K562 (cell line): ENCODE data around the gene COL13A1. TPM values are rescaled to one million over a fixed set of nuclear protein-coding genes. Genes with fewer than 3 reads are reported as not detected.

ENCODE experiments used
- ATAC-seq: fragments of 200-7000 bp; cut with Tn5 transposase; 3 replicates; pipeline ENCODE4 v1.9.1; 2020; ENCODE audit warnings: moderate library complexity
- BruUV-seq: library from RNA; stranded (reverse); fragments of 400-500 nt; replicated peaks from 2 replicates; lab custom pipeline; 2021; lab: Mats Ljungman, UMichigan
- CTCF ChIA-PET: fragments of 300-600 bp; formaldehyde crosslinking; extraction: SDS; loops from one replicate; lab custom pipeline; 2021; ENCODE audit warnings: low intra/inter-chr PET ratio; lab: Yijun Ruan, JAX
- POLR2A ChIA-PET: fragments of 300-600, 350-650 bp; sonication (Branson Sonifier 250); formaldehyde crosslinking; extraction: SDS; loops from one replicate; lab custom pipeline; 2021; ENCODE audit warnings: antibody characterized with exemption, inconsistent platforms; lab: Yijun Ruan, JAX
- DNase-seq, 4 experiments: peaks; one replicate each; pipeline versions ENCODE4 v3.0.0 to v3.0.0-alpha.2; 2011 to 2018; ENCODE audit warnings: low spot score in 3 of 4, mixed read lengths in 3 of 4; ENCODE audit errors: extremely low read depth in 1 of 4
- FAIRE-seq: peaks from 2 replicates; lab custom pipeline; 2011; peaks lifted over from hg19 to GRCh38; lab: Jason Lieb, UNC
- H2AFZ ChIP-seq: 2 replicates; pipeline ENCODE4 v1.6.0; 2011; ENCODE audit warnings: low read depth, low read length, control low read depth, inconsistent platforms
- H3K27ac ChIP-seq: fragments of 200-600 bp; 3 replicates; pipeline ENCODE4 v1.8.0; 2011; ENCODE audit warnings: low read depth, mild to moderate bottlenecking, control low read depth, inconsistent platforms, low read length, moderate library complexity, mixed read lengths; ENCODE audit errors: extremely low read depth
- H3K27me3 ChIP-seq, 2 experiments: fragments of 300-600 bp in 1 of 2; 2 replicates in 1 of 2; 3 replicates in 1 of 2; pipeline versions ENCODE4 v1.6.0 to v1.8.0; 2011; ENCODE audit warnings: inconsistent platforms in 2 of 2, low read length in 2 of 2, mild to moderate bottlenecking in 1 of 2, mixed read lengths in 1 of 2, moderate library complexity in 1 of 2; ENCODE audit not compliant: control insufficient read depth in 2 of 2, insufficient read depth in 2 of 2
- H3K36me3 ChIP-seq: fragments of 300-600 bp; 3 replicates; pipeline ENCODE4 v1.8.0; 2011; ENCODE audit warnings: mild to moderate bottlenecking, low read length, inconsistent platforms; ENCODE audit not compliant: control insufficient read depth, insufficient read depth
- H3K4me1 ChIP-seq, 2 experiments: fragments of 200-600 bp in 1 of 2; replicated peaks in 1 of 2; 2 replicates in 1 of 2; 3 replicates in 1 of 2; pipeline versions ENCODE4 v1.5.1 to v1.8.0; 2011; ENCODE audit warnings: inconsistent platforms in 2 of 2, low read length in 2 of 2, mild to moderate bottlenecking in 1 of 2, mixed read lengths in 1 of 2, moderate library complexity in 1 of 2; ENCODE audit not compliant: control insufficient read depth in 2 of 2, insufficient read depth in 2 of 2
- H3K4me2 ChIP-seq: 2 replicates; pipeline ENCODE4 v1.6.1; 2011; ENCODE audit warnings: low read length, control low read depth, inconsistent platforms, mixed read lengths; ENCODE audit not compliant: insufficient read depth
- H3K4me3 ChIP-seq: fragments of 200-600 bp; sonication (generic), shearing (Covaris generic); 2 replicates; pipeline ENCODE4 v1.5.1; 2016; ENCODE audit warnings: control low read depth, inconsistent platforms
- H3K79me2 ChIP-seq: fragments of 200-600 bp; 3 replicates; pipeline ENCODE4 v1.8.0; 2011; ENCODE audit warnings: low read length, inconsistent platforms; ENCODE audit not compliant: control insufficient read depth, insufficient read depth
- H3K9ac ChIP-seq, 2 experiments: 2 replicates each; pipeline versions ENCODE4 v1.6.0 to v1.6.1; 2011; ENCODE audit warnings: low read depth in 2 of 2, low read length in 2 of 2, control low read depth in 1 of 2, inconsistent platforms in 1 of 2, mild to moderate bottlenecking in 1 of 2, mixed read lengths in 1 of 2; ENCODE audit not compliant: insufficient read depth in 1 of 2
- H3K9me1 ChIP-seq: one replicate; pipeline ENCODE4 v1.6.0; 2011; ENCODE audit warnings: inconsistent platforms, mild to moderate bottlenecking, low read length, moderate library complexity; ENCODE audit not compliant: control insufficient read depth, insufficient read depth
- H3K9me3 ChIP-seq: replicated peaks from 2 replicates; pipeline ENCODE4 v1.5.1; 2011; ENCODE audit warnings: low read depth, low read length, inconsistent platforms; ENCODE audit not compliant: control insufficient read depth, insufficient read depth
- H4K20me1 ChIP-seq: replicated peaks from 2 replicates; pipeline ENCODE4 v1.6.1; 2011; ENCODE audit warnings: low read length, inconsistent platforms, mixed read lengths; ENCODE audit not compliant: control insufficient read depth, insufficient read depth
- ARHGAP35 ChIP-seq: fragments of 450-650 bp; IDR thresholded peaks from 2 replicates; pipeline ENCODE4 v1.6.1; 2018; ENCODE audit not compliant: partially characterized antibody
- PCBP1 ChIP-seq: fragments of 200-400 bp; formaldehyde crosslinking; IDR thresholded peaks from 2 replicates; pipeline ENCODE4 v1.6.1; 2018; ENCODE audit warnings: mild to moderate bottlenecking, low read depth, low read length; ENCODE audit not compliant: poor library complexity, severe bottlenecking
- SIRT6 ChIP-seq: IDR thresholded peaks from one replicate; pipeline ENCODE4 v1.6.1; 2012; ENCODE audit warnings: low read depth, mild to moderate bottlenecking, control low read depth, inconsistent platforms, low read length, moderate library complexity
- STAT5B ChIP-seq: fragments of 250-450 bp; sonication (Bioruptor Pico); IDR thresholded peaks from 2 replicates; pipeline ENCODE4 v1.8.0; 2021; ENCODE audit warnings: mild to moderate bottlenecking, inconsistent platforms
- ZNF24 ChIP-seq: fragments of 450-650 bp; IDR thresholded peaks from 2 replicates; pipeline ENCODE4 v1.6.1; 2016
- ZNF830 ChIP-seq: fragments of 250-450 bp; sonication (Bioruptor Pico); IDR thresholded peaks from 2 replicates; pipeline ENCODE4 v1.5.0; 2021; ENCODE audit warnings: mild to moderate bottlenecking
- WGBS: fragments of 100-300 bp; shearing (Covaris generic); methylation state at CpG from one replicate; pipeline ENCODE4 v1.1.6; 2016; ENCODE audit warnings: low coverage, mixed read lengths; ENCODE audit not compliant: insufficient coverage; ENCODE audit errors: missing lambda C conversion rate; 5-methylcytosine and 5-hydroxymethylcytosine counted together
- in situ Hi-C: fragments of 300-500 bp; cut with MboI; formaldehyde crosslinking; loops from 4 replicates; pipeline ENCODE4 v1.15.0; 2018; ENCODE audit warnings: inconsistent platforms, mixed read lengths
- intact Hi-C: fragments of 100-400 bp; cut with micrococcal nuclease; formaldehyde crosslinking; loops from 2 replicates; pipeline ENCODE4 v1.14.2; 2022
- polyA plus RNA-seq, 8 experiments: library from polyadenylated mRNA; depleted of rRNA in 4 of 8; stranded (reverse) in 5 of 8; unstranded in 3 of 8; fragments of >200 nt; fragmentation: Nextera tagmentation in 2 of 8; fragmentation: Illumina TruSeq in 1 of 8; extraction: Ambion mirVana in 2 of 8; extraction: Trizol in 1 of 8; gene quantifications; 2 replicates each; pipeline versions ENCODE4 v1.2.1 to v1.2.3, GENCODE V29; 2011 to 2014; ENCODE audit warnings: inconsistent platforms in 1 of 8, missing spikeins in 1 of 8
- total RNA-seq, 7 experiments: library from RNA; depleted of rRNA in 6 of 7; stranded (reverse); fragments of >200 nt in 6 of 7; fragmentation: Illumina TruSeq in 2 of 7; extraction: Trizol in 2 of 7; gene quantifications; 2 replicates each; pipeline versions ENCODE4 v1.2.1 to v1.2.3, GENCODE V29; 2011 to 2021; ENCODE audit warnings: low replicate concordance in 1 of 7
- TF ChIP-seq, protein P1 (sequence below), 2 experiments: fragments of 450-650 bp in 1 of 2; sonication (generic) in 1 of 2; formaldehyde crosslinking in 1 of 2; IDR thresholded peaks in 1 of 2; conservative IDR thresholded peaks in 1 of 2; 2 replicates each; pipeline versions ENCODE4 v1.6.1 to v1.8.1; 2016 to 2023; ENCODE audit warnings: mild to moderate bottlenecking in 2 of 2, moderate library complexity in 2 of 2, inconsistent platforms in 1 of 2, missing genetic modification reagents in 1 of 2
- TF ChIP-seq, protein P2 (sequence below): fragments of 150-350 bp; IDR thresholded peaks from 2 replicates; pipeline ENCODE4 v1.6.1; 2014; ENCODE audit warnings: low read depth, mild to moderate bottlenecking, low read length, borderline replicate concordance
- TF ChIP-seq, protein P3 (sequence below): fragments of 450-650 bp; IDR thresholded peaks from one replicate; pipeline ENCODE4 v1.6.1; 2018; ENCODE audit warnings: mild to moderate bottlenecking, moderate library complexity; ENCODE audit not compliant: partially characterized antibody
- TF ChIP-seq, protein P4 (sequence below): sonication (generic); formaldehyde crosslinking; IDR thresholded peaks from 2 replicates; pipeline ENCODE4 v1.8.0; 2022; ENCODE audit warnings: missing genetic modification reagents, mild to moderate bottlenecking, borderline replicate concordance

COL13A1 gene
- total and polyA plus RNA-seq, 9 of the 15 experiments (the other 6 are each of a cell fraction or from before 2014, with no cell fraction given), result not detected

DNA sequence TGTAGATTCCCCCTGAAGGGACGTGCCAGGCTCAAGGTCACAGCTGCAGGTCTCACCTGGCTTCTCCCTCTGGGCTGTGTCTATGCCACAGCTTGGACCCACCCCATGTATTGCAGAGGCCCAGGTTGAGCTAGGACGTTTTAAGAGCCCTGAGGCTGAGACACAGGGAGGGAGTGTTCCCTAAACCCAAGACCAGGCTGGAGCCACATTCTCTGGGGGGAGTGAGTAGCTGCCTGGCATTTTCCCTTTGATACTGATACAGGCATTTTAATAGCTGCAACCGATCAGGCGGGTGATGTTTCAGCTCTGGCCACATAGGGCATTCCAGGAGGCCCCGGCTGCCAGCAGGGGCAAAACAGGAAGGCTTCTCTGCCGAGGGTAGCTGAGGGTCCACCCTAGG lies 13.4 kb downstream of the COL13A1 start:
- TF ChIP-seq, protein P1, sequence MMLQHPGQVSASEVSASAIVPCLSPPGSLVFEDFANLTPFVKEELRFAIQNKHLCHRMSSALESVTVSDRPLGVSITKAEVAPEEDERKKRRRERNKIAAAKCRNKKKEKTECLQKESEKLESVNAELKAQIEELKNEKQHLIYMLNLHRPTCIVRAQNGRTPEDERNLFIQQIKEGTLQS (IDR thresholded peaks at IDR 0.05), result no peak
- TF ChIP-seq, protein P1 (CRISPR knock-in tag; conservative IDR thresholded peaks at IDR 0.05), result no peak
- TF ChIP-seq PCBP1 (no peak), ZNF830 (CRISPR knock-in tag) (no peak), STAT5B (no peak), ZNF24 (no peak), ARHGAP35 (no peak), SIRT6 (no peak)
- TF ChIP-seq, protein P2, sequence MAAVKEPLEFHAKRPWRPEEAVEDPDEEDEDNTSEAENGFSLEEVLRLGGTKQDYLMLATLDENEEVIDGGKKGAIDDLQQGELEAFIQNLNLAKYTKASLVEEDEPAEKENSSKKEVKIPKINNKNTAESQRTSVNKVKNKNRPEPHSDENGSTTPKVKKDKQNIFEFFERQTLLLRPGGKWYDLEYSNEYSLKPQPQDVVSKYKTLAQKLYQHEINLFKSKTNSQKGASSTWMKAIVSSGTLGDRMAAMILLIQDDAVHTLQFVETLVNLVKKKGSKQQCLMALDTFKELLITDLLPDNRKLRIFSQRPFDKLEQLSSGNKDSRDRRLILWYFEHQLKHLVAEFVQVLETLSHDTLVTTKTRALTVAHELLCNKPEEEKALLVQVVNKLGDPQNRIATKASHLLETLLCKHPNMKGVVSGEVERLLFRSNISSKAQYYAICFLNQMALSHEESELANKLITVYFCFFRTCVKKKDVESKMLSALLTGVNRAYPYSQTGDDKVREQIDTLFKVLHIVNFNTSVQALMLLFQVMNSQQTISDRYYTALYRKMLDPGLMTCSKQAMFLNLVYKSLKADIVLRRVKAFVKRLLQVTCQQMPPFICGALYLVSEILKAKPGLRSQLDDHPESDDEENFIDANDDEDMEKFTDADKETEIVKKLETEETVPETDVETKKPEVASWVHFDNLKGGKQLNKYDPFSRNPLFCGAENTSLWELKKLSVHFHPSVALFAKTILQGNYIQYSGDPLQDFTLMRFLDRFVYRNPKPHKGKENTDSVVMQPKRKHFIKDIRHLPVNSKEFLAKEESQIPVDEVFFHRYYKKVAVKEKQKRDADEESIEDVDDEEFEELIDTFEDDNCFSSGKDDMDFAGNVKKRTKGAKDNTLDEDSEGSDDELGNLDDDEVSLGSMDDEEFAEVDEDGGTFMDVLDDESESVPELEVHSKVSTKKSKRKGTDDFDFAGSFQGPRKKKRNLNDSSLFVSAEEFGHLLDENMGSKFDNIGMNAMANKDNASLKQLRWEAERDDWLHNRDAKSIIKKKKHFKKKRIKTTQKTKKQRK, result no peak
- TF ChIP-seq, protein P3, sequence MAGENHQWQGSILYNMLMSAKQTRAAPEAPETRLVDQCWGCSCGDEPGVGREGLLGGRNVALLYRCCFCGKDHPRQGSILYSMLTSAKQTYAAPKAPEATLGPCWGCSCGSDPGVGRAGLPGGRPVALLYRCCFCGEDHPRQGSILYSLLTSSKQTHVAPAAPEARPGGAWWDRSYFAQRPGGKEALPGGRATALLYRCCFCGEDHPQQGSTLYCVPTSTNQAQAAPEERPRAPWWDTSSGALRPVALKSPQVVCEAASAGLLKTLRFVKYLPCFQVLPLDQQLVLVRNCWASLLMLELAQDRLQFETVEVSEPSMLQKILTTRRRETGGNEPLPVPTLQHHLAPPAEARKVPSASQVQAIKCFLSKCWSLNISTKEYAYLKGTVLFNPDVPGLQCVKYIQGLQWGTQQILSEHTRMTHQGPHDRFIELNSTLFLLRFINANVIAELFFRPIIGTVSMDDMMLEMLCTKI, result no peak
- TF ChIP-seq, protein P4, sequence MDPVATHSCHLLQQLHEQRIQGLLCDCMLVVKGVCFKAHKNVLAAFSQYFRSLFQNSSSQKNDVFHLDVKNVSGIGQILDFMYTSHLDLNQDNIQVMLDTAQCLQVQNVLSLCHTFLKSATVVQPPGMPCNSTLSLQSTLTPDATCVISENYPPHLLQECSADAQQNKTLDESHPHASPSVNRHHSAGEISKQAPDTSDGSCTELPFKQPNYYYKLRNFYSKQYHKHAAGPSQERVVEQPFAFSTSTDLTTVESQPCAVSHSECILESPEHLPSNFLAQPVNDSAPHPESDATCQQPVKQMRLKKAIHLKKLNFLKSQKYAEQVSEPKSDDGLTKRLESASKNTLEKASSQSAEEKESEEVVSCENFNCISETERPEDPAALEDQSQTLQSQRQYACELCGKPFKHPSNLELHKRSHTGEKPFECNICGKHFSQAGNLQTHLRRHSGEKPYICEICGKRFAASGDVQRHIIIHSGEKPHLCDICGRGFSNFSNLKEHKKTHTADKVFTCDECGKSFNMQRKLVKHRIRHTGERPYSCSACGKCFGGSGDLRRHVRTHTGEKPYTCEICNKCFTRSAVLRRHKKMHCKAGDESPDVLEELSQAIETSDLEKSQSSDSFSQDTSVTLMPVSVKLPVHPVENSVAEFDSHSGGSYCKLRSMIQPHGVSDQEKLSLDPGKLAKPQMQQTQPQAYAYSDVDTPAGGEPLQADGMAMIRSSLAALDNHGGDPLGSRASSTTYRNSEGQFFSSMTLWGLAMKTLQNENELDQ (CRISPR knock-in tag), result no peak
- TF ChIP-seq, all 486 proteins: peak for 0
- ATAC-seq (no peak), DNase-seq (no peak), FAIRE-seq (no peak)
- CTCF ChIA-PET, result no interaction called here
- no peaks in the 10 kb centered on the region for H3K79me2 ChIP-seq
- H3K9me3 ChIP-seq, result no peaks in the 10 kb centered on the region
- no peaks in the 10 kb centered on the region for H3K4me1 ChIP-seq
- H4K20me1 ChIP-seq, result peaks cover 8% of the 10 kb centered on the region; the same call in 1 of the 2 replicates
- intact Hi-C loops, result no loop called here
- H3K27ac ChIP-seq, result no peak overlapping the region
- no peak overlapping the region for H2AFZ ChIP-seq
- no peak overlapping the region for H3K4me2 ChIP-seq
- POLR2A ChIA-PET, result interaction anchor here (0.8 to 0.9 kb wide), 2 partner anchors 12 to 47 kb away, joined by 3 to 4 read pairs; no protein-coding TSS in a partner anchor
- no peak overlapping the region for H3K9ac ChIP-seq
- 0% methylated on average over 6 of the region's 6 CpGs for WGBS
- no TSS peak for BruUV-seq
- H3K4me3 ChIP-seq, result no peak overlapping the region
- peaks cover 2 to 34% of the 10 kb centered on the region in 2 experiments; a peak in 4 of 5 replicates for H3K27me3 ChIP-seq
- peaks cover 5% of the 10 kb centered on the region for H3K9me1 ChIP-seq
- no peaks in the 10 kb centered on the region for H3K36me3 ChIP-seq
- in situ Hi-C loops, result no loop called here
